Astrocyte of the spinal cord (primary cell): ENCODE data around the gene ST3GAL4.

Experiments
- DNase-seq: peaks from one replicate; pipeline ENCODE4 v3.0.0; 2011; ENCODE audit warnings: low read depth, low spot score
- H3K4me3 ChIP-seq: 2 replicates; pipeline ENCODE4 v1.5.1; 2011; ENCODE audit warnings: low read depth, mild to moderate bottlenecking, low read length, moderate library complexity
- CTCF ChIP-seq: IDR thresholded peaks from 2 replicates; pipeline ENCODE4 v1.5.1; 2012; ENCODE audit warnings: low read depth, mild to moderate bottlenecking, low read length, inconsistent platforms
- in situ Hi-C: cut with HindIII; loops from 2 replicates; pipeline ENCODE4 v1.10.0; 2017; ENCODE audit warnings: low sequenced_read_pairs

Gene ST3GAL4

DNA sequence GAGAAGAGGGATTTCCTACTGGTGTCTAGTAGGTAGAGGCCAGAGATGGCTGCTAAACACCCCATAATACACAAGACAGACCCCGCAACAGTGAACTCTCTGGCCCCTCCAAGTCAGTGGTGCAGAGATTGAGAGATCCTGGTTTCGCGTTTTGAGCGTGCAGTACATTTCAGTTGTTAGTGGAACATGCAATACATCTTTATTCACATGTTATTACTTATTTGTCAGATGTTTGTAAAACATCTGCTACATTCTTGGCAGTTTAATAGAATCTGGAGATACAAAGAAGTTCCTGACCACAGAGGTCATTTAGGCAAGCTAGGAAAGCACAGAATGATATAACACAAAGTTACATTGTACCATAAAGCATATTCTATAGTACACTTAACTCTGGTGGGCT, 41.5 kb downstream of the ST3GAL4 start:
- TF ChIP-seq CTCF = no peak
- H3K4me3 ChIP-seq = no peak overlapping the region
- in situ Hi-C loops = no loop called here
- no peak for DNase-seq

- no peak for DNase-seq
- in situ Hi-C loops = no loop called here
- TF ChIP-seq CTCF = no peak
- H3K4me3 ChIP-seq = no peak overlapping the region
These were observed 42.8 kb downstream of the ST3GAL4 start for GRCh38 chr11:126398296-126398695.

DNA sequence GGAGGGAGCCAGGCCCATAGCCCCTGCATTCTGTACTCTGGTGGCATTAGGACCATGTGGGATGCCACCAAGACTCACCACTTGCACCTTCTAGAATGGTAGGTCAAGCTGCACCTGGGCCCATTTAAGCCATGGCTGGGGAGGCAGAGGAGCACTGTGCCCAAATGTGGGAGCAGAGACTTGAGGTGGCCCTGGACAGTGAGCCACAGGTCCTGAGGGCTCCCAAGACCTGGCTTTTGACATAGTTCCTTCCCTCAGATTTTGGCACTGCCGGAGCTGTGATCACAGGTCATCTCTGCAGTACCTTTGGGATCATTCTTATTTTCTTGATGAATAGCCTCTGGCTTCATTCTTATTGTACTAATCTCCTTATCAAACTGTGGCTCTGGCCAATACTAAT, 43.2 kb downstream of the ST3GAL4 start:
- TF ChIP-seq CTCF = no peak
- in situ Hi-C loops = no loop called here
- DNase-seq = no peak
- H3K4me3 ChIP-seq = no peak overlapping the region

- in situ Hi-C loops = no loop called here
- H3K4me3 ChIP-seq = no peak overlapping the region
- no peak for DNase-seq
- no peak for TF ChIP-seq CTCF
These were observed 44.5 kb downstream of the ST3GAL4 start for GRCh38 chr11:126400019-126400418.

- no peak for DNase-seq
- H3K4me3 ChIP-seq = no peak overlapping the region
- no peak for TF ChIP-seq CTCF
- in situ Hi-C loops = no loop called here
These were observed 45.0 kb downstream of the ST3GAL4 start for GRCh38 chr11:126400479-126400878.

DNA sequence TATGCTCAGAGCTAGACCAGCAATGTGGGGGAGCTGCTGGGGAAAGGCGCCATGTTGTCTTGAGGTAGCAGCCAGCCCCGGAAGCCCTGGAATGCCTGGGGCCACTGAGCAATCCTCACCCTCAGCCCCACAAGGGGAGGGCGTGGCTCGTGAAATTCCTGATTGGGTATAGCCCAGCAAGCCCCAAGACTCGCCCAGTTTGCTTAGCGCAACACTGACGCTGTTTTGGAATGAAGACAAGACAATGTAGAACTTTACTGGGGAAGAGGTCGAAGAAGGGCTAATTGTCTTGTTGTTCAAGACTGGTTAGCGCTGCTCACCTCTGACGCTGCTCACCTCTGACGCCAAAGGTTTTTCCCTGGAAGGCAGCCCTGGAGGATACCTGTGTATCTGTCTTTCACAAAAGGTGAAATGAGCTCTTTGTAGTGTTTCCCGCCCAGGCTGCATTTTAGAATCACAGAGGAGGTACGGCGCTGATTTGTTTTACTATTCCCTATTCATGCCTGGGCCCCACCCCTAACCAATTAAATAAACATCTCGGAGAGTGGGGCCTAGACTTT, 47.6 kb downstream of the ST3GAL4 start:
- in situ Hi-C loops = no loop called here
- no peak for DNase-seq
- no peak for TF ChIP-seq CTCF
- no peak overlapping the region for H3K4me3 ChIP-seq

GRCh38 chr11:126403658-126404057, 48.2 kb downstream of the ST3GAL4 start:
- no peak overlapping the region for H3K4me3 ChIP-seq
- no peak for TF ChIP-seq CTCF
- in situ Hi-C loops = no loop called here
- no peak for DNase-seq
